Right lung (tissue), 5 donors: Measurements from ENCODE around the gene HPCA. TPM values are rescaled to one million over a fixed set of nuclear protein-coding genes. Genes with fewer than 3 reads are reported as not detected.
"Not testable (repeated sequence)": the region's sequence is repeated elsewhere in the genome, so short reads cannot be mapped to it uniquely, and the experiment has no call there.

ENCODE experiments used
- DNase-seq, 2 donors: peaks; one replicate each; pipeline ENCODE4 v3.0.0-alpha.2; 2013
- polyA plus RNA-seq, 5 donors: library from polyadenylated mRNA; unstranded; fragments of 120-200 nt; gene quantifications; one replicate each; pipeline versions ENCODE4 v1.2.1 to v1.2.3, GENCODE V29; 2013; ENCODE audit warnings: inconsistent platforms in 1 of 5, low replicate concordance in 1 of 5; ENCODE audit not compliant: insufficient read length in 5 of 5, insufficient read depth in 1 of 5

The HPCA gene
- polyA plus RNA-seq, 5 donors = 0.15 to 0.73 (median 0.40) TPM

GRCh38 chr1:32901823-32902534 lies 15.7 kb downstream of the HPCA start:
- no peak for DNase-seq

- DNase-seq = no peak
These were observed 16.2 kb downstream of the HPCA start for GRCh38 chr1:32902535-32902920.

GRCh38 chr1:32903991-32904785 lies 17.9 kb downstream of the HPCA start:
- no peak for DNase-seq

- DNase-seq = no peak
These were observed 18.5 kb downstream of the HPCA start for GRCh38 chr1:32904797-32905196.

GRCh38 chr1:32905588-32905987 lies 19.3 kb downstream of the HPCA start:
- DNase-seq = not testable (repeated sequence)

GRCh38 chr1:32906654-32907053 lies 20.4 kb downstream of the HPCA start:
- DNase-seq = no peak

- no peak for DNase-seq
These were observed 21.1 kb downstream of the HPCA start for GRCh38 chr1:32907435-32907834.

GRCh38 chr1:32910319-32910718 lies 24.0 kb downstream of the HPCA start:
- no peak for DNase-seq

- no peak for DNase-seq
These were observed 29.7 kb downstream of the HPCA start for GRCh38 chr1:32915766-32916706.

- no peak for DNase-seq
These were observed 31.2 kb downstream of the HPCA start for GRCh38 chr1:32917521-32917920.

GRCh38 chr1:32918179-32918578 lies 31.9 kb downstream of the HPCA start:
- DNase-seq = no peak

- no peak for DNase-seq
These were observed 33.8 kb downstream of the HPCA start for GRCh38 chr1:32919811-32920733.

- DNase-seq = no peak
These were observed 34.5 kb downstream of the HPCA start for GRCh38 chr1:32920833-32921232.

- DNase-seq = no peak
These were observed 38.6 kb downstream of the HPCA start for GRCh38 chr1:32924881-32925344.

GRCh38 chr1:32925403-32926162 lies 39.3 kb downstream of the HPCA start:
- DNase-seq = no peak

- no peak for DNase-seq
These were observed 40.3 kb downstream of the HPCA start for GRCh38 chr1:32926562-32926961.

- DNase-seq = no peak
These were observed 41.1 kb downstream of the HPCA start for GRCh38 chr1:32927441-32927840.

- no peak for DNase-seq
These were observed 42.0 kb downstream of the HPCA start for GRCh38 chr1:32928285-32928684.

GRCh38 chr1:32928715-32929114 lies 42.4 kb downstream of the HPCA start:
- no peak for DNase-seq

- DNase-seq = no peak
These were observed 43.1 kb downstream of the HPCA start for GRCh38 chr1:32929366-32929765.
